NCI-H1930 (cell line): Measurements from ENCODE around the gene DPYD.

Experiments used
- DNase-seq, 2 experiments: peaks; one replicate each; lab custom pipeline; 2025; lab: John Stamatoyannopoulos, UW

DPYD gene

GRCh38 chr1:97783751-97784150 is 137.1 kb downstream of the DPYD start:
- DNase-seq = no peak

DNA sequence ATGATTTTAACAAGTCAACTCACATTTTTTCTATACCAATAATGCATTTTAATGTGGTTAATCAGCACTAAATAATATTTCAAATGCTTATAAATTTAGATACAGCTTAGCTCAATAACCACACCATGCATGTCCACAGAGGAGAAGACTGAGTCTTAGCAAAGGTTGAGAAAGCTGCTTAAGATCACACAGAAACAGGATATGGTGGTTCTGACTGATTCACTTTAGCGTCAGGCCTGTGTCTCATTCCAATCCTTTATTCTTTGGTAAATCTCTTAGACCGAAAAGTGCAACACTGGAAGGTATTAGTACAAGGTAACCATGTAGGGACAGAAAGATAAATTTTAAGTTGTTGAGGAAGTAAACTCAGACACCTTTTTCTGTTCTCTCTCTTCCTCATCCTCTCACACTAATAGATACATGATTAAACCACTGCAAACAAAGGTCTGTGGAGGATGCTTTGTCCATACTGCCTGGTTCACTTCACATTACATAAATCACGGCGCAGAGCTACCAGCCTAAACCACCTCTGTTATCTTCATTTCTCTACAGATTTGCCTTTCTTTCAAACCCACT is 139.0 kb downstream of the DPYD start:
- DNase-seq = no peak

DNA sequence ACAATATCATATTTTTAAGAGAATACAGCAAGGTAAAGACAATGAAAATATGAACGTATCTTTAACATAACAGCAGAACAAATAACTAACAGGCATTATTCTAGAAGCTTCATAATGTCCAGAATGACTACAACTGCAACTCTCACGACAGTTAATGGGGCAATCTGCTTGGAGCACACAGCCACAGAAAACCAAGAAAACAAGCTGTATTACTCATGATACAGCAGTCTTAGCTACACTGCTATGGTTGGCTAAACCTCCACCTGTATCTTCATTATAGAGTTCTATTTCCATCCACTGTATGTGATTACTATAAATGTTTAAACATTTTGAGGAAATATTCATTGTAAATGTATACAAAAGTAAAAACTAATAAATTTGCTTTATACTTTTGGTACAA is 139.9 kb downstream of the DPYD start:
- no peak for DNase-seq

GRCh38 chr1:97778718-97779117 is 142.1 kb downstream of the DPYD start:
- no peak for DNase-seq

GRCh38 chr1:97770376-97770775 is 150.5 kb downstream of the DPYD start:
- DNase-seq = no peak

GRCh38 chr1:97767381-97767780 is 153.5 kb downstream of the DPYD start:
- no peak for DNase-seq

DNA sequence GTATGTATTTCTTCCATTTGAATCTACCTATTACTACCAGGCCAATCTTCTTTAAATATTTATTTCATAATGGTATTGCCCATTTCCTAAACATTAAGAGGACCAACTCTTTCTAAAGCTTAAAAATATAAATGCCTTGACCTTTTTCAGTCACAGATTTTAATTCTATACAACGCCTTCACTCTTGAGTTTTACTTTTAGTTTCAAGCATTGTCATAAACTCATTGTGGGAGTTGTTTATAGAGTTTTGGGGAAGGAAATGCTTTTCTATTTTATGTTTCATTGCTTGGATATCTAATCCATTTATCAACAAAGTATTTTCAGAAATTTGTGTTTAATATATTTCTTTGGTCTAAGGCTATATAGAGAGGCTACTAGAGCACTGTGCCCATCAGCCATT is 155.8 kb downstream of the DPYD start:
- DNase-seq = no peak

GRCh38 chr1:97761637-97762036 is 159.2 kb downstream of the DPYD start:
- DNase-seq = no peak

DNA sequence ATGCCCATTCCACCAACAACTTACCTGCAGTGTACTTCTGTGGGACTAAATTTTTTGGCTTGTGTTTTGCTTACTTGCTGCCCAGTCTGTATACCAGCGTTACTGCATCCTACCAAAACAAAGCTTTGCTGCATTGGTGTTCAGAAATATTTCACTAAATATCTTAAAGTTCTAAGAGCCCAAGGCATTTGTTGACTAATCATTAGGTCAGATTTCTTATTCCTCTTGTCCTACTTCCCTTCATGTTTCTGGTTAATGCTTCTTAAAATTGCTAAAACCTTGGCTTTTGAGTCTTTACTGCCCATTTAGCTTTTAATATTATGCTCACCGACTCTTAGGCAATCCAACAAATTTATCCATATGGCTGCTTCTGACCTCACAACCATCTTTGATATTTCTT is 161.8 kb downstream of the DPYD start:
- DNase-seq = no peak

GRCh38 chr1:97758541-97759057 is 162.2 kb downstream of the DPYD start:
- DNase-seq = no peak

DNA sequence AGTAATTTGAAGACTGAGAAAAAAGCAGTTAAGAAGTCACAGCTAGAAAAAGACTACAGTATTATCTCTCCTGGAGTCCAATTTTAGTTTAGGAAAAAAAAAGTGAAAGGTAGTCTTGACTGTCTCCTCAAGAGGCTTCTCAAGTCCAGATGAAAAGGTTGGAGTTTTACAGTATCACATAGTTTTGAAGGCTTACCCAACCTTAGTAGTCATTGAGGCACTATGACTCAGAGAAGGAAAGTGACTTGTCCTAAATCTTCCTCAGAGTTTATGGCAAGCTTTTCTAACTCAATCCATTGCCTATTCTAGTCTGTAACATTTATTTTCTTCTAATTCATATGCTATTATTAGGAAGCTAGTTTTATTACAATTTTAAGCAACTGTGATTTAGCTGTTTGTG is 174.9 kb downstream of the DPYD start:
- DNase-seq = no peak

DNA sequence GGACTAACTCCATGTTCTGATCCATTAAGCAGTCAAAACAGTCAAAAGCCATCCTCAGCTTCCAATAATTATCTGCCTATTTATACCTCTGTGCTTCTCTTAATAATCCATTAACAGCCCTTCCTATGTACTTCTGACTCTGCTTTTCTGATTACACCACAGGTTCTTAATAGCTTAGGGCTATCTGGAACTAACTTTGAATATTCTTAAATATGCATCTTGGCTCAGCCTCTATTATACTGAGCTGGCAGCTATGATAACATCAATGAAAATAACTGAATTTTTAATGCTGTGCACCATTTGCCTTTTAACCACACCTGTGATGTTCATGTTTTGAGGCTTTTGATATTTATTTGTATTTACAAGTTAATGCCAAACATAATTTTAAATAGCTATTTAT is 175.9 kb downstream of the DPYD start:
- no peak for DNase-seq

- no peak for DNase-seq
Observed at GRCh38 chr1:97743129-97743528, 177.7 kb downstream of the DPYD start.

GRCh38 chr1:97740891-97741290 is 179.9 kb downstream of the DPYD start:
- DNase-seq = no peak

GRCh38 chr1:97739596-97740103 is 181.2 kb downstream of the DPYD start:
- DNase-seq = no peak

- no peak for DNase-seq
Observed at GRCh38 chr1:97738270-97738669, 182.6 kb downstream of the DPYD start.

GRCh38 chr1:97730271-97730670 is 190.6 kb downstream of the DPYD start:
- DNase-seq = no peak

GRCh38 chr1:97728436-97728835 is 192.4 kb downstream of the DPYD start:
- no peak for DNase-seq

GRCh38 chr1:97727029-97727428 is 193.8 kb downstream of the DPYD start:
- DNase-seq = no peak

GRCh38 chr1:97726386-97726785 is 194.4 kb downstream of the DPYD start:
- DNase-seq = no peak

GRCh38 chr1:97721221-97721620 is 199.6 kb downstream of the DPYD start:
- DNase-seq = no peak

DNA sequence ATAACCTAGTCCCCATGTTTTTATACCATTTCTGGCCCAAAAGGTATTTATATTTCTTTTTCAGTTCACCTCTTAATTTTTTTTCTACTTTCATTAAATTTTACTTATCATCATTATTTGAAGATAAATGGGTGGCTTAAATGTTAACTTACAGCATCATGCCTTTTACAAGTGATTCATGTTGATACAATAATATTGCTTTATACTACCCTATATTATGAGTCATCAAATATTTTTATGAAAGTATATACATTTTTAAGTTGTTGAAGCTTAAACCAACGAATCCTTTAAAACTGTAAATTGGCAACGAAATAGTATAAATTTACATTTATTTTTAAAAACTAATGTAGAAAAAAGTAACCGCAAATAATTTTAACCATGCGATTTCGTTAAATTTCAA is 207.9 kb downstream of the DPYD start:
- no peak for DNase-seq

GRCh38 chr1:97711858-97712257 is 209.0 kb downstream of the DPYD start:
- DNase-seq = no peak

DNA sequence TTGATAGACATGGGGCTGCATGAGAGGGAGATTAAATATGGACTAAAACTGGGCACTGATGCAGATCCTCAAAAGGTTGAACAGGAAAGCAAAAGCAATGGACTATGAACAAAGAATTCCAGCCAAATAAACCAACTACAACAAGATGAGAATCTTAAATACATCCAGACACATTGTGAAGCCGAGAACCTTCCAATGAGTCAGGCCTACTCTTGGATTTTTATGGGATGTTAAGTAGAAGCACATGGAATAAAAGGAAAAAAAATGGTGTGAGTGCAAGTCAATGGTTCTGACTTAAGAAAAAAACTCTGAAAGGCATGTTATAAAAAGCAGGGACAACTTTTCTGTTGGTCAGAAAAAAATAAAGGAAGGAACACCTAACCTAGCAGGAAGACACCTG is 227.2 kb downstream of the DPYD start:
- DNase-seq = no peak
